ENCODE results near the gene CEP19.
A peak's percentile ranks its signal among the peaks of the same experiment; 100 is the strongest.
"Not testable (repeated sequence)": the region's sequence is repeated elsewhere in the genome, so short reads cannot be mapped to it uniquely, and the experiment has no call there.

The CEP19 gene, protein sequence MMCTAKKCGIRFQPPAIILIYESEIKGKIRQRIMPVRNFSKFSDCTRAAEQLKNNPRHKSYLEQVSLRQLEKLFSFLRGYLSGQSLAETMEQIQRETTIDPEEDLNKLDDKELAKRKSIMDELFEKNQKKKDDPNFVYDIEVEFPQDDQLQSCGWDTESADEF

DNA sequence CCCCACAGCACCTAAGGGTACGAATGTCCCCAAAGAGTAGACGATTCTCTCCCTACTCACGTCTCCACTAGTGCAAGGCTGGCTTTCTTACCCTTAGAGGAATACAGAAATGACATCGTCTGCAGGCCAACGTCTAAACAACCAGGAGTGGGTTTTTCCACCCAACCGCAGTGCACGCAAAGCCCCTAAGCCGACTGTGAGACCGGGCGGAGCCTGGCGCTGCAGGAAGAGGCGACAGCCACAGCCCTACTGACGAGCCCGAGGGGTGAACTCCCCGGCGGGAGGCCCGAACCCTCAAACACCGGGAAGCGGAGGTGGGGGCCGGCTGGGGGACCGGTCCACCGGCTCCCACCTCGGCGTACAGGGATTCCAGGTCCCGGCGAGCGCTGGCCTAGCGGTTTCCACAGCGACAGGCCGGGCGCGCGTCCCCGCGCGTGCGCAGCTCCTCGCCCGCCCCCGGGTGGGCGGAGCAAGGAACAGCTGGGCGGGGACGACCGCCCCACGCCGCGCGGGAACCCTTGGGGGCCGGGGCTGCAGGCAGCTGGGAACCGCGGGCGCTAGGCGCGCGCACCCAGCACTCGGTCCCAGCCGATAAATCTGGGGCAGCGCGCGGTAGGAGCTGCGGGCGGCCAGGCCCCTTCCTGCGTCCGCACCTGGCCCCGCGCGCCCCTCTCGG lies at the start of gene CEP19, which contains the start of gene PIGX:
TSS of gene CEP19 (minus strand) at position 413 of the 676 bp plus-strand sequence. CDS start 3,593 bp downstream, outside the sequence.
TSS of gene PIGX (plus strand) at position 540 of the 676 bp plus-strand sequence.
- peak; percentile 68 for DNase-seq

DNA sequence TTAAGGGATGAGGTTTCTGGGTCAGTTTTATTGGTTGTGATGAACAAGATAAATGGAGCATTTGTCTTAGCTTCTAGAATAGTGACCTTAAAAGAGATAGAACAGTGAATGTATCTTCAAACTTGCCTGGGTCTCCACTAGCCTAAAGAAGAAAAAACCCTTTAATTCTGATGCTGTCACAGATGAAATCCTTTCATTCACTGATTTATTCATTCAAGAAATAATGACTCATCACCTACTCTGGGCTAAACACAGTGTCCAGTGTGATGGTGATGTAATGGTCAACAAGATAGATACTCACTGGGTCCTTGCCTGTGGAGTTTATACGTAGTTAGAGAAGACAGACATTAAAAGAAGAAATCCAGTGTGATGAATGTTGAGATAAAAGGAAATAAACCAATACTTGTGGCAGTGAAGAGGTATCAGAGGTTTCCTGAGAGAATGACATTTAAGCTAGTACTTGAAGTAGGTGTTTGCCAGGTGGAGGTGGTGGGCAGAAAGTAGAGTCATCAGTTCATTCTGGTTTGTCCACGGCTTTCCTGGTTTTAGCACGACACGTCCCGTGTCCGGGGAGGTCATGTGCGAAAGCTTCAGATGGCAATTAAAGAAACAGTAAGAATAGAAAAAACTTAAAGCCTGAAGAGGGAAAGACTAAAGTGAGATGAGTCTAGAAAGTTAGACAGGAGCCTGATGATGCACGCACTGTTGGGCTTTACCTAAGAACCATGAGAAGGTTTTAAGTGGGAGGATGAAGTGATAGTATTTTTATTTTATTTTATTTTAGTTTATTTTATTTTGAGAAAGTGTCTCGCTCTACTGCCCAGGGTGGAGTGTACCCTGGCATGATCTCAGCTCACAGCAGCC lies 46.1 kb upstream of the CEP19 start:
- no peak for DNase-seq

DNA sequence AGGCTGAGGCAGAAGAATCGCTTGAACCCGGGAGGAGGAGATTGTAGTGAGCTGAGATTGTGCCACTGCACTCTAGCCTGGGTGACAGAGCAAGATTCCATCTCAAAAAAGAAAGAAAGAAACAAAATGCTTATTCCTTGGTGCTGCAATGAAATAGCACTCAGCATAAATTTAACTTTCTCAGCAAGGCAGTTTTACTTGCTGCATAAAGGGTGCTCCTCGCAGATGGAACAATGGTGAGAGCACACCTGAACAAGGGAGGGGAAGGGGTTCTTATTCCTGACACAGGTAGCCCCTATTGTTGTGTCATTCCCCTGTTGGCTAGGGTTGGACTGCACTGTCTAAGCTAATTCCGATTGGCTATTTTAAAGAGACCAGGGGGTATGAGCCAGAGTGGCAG lies 44.7 kb upstream of the CEP19 start:
- DNase-seq, result no peak

DNA sequence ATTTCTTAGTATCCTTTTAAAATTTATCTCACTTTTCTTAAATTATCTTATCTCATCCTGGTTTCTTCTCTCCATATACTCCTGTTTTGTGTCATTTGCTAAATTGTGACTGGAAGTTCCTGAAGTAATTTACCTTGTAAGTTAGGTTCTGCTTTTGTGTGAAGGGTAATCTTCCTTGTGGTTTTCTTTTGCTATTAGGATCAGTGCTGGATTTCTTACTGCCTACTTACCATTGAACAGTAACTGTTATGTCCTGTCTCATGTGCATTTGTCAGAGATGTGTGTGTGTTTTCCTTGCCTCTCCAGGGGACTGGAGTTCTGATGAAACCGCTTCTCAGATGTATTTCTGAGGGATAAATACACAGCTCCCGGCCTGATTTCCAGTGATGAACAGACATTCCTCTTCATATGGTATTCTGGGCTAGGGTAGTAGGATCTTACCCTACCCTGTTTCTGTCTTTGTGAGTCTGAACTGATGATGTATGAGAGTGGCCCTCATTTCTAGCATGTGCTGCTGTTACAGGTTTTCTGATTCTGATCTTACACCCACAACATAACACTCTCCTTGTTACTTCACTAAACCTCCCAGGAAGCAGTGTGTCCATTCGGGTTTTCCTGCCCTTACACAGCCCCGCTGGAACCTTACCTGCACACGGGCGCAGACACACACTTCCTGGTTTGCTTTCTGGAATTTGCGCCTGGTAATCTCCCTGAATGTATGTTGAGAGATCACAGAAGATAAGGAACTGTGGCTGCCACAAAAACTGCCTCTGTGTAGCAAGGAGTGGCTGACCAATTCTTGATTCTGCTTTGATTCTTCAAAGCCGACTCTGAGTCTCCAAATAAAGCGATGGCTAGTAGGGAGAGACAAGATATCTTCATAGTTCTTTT lies 42.3 kb upstream of the CEP19 start:
- no peak for DNase-seq

DNA sequence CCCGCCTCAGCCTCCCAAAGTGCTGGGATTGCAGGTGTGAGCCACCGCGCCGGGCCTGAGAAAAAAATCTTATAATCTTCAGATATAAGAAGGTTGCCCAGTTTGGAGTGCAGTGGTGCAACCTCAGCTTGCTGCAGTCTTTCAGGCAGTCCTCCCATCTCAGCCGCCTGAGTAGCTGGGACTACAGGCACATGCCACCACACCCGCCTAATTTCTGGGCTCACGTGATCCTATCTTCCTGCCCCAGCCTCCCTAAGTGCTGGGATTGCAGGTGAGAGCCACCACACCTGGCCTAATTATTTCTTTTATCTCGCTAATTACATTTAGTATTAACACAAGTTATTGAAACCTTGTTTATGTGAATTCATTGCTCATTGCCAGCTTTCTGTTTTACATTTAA lies 41.2 kb upstream of the CEP19 start:
- DNase-seq, result no peak

DNA sequence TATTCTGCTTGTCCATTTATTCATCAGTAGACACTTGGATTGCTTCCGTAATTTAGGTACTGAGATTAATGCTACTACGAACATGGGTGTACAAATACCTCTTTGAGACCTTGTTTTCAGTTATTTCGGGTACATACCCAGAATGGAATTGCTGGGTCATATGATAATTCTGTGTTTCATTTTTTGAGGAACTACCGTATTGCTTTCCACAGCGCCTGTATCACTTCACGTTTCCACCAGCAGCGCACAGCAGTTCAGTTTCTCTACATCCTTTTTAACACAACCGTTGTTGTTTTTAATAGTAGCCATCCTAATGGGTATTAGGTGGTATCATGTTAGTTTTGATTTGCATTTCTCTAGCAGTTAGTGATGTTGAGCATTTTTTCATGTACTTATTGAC lies 37.1 kb upstream of the CEP19 start:
- DNase-seq, result no peak

DNA sequence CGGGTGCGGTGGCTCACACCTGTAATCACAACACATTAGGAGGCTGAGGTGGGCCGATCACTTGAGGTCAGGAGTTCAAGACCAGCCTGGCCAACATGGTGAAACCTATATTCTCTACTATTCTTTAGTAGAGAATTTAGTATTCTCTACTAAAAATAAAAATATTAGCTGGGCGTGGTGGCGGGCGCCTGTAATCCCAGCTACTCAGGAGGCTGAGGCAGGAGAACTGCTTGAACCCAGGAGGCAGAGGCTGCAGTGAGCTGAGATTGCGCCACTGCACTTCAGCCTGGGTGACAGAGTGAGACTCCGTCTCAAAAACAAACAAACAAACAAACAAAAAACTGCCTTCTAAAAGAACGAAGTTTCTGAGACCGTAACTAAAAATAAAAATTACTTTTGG lies 31.5 kb upstream of the CEP19 start:
- not testable (repeated sequence) for DNase-seq

DNA sequence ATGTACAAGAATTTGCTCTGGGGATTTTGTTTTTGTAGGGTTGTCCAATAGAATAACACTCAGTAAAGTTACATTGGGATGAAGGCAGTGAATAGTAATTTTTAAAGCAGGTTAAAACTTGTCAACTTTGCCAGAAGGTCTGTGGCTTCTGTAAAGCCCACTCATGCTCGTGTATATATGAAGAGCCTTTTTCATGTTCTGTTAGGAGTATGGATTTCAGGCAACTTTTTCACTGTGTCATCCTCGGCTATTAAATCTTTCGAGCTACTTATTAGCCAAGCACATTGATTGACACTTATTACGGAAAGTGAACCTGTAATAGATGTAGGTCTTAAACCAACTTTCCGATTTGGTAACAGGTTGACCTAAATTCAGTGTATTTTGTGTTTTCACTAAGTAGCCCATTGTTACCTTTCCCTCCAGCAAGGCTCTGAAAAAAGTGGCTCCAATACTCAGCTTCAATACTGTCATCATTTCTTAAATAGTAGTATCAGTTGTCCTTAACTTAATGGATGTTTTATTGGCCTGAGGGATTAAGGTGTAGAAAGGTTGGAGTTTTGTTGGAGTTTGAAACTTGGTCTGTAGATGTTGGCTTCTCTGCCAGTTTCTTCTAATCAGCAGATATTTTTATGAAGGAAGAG lies 29.3 kb upstream of the CEP19 start:
- DNase-seq, result no peak

DNA sequence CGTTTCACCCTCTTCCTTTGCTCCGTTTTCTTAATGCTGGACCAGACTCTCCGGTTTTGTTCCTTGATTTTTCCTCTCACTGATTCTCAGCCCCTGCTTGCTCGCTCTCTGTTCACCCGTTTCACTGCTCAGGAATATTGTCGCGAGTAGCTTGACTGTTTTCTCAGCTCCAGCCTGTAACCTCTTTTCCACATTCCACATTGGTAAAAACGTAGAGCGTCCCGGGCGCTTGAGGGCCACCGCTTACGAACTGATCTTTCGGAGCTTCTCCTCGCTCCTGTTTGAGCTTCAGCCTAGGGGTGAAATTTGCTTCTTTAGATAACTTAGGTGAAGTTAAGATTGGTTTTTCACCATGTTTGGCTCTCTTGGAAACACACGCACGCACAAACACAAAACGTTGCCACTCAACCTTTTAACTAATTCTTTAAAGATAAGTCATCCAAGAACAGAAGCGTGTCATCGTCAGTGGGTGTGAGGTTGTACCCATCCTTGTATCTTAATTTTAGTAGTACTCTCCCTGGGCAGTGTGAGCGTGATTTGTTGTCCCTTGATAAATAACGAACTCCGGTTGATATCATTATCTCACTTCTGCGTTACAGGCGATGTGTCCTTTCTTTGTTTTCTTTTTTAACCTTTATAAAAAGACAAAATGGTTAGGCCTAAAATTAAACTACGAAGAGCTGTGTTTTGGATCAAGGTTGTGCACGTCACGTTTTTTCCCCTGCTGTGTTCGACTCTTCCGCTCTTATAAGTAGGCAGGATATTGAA lies 28.6 kb upstream of the CEP19 start:
- no peak for DNase-seq

DNA sequence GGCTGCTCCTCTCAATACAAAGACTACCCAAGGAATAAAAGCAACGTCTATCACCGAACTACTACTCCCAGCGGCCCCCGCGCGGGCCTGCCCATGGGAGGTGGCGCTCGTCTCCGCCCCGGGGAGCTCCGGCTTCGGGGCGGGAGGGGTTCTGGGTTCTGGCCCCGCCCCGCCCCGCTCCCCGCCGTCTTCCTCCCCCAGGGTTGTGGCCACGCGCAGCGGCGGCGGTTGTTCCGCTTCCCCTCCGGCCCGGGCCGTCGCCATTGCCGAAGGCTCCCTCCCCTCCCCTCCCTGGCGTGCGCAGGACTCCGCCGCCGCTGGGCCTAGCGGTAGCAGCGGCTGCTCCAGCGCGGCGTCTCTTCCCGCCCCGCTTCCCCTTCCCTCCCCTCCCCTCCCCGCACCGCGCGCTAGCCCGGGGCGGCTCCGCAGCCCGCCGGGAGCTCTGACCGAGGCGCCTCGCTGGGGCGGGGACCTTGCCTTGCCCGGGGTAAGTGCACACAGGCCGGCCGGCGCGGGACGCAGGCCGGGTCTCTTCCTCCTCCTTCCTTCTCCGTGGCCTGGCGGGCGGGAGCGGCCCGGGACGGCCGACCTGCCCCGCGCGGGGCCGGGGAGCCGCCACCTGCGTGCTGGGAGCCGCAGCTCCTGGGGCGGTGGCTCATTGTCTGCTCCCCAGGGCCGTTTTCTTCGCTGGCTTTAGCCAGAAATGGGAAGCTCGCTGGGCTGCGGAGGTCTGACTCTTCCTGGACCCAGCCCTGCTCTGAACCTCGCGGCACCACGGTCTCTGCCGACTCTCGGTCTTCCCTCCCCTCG lies 27.8 kb upstream of the CEP19 start, which contains the start of gene PAK2:
TSS of gene PAK2 (plus strand) at position 187 of the 810 bp plus-strand sequence. CDS start 42,790 bp downstream, outside the sequence.
- peak; percentile 81 for DNase-seq

DNA sequence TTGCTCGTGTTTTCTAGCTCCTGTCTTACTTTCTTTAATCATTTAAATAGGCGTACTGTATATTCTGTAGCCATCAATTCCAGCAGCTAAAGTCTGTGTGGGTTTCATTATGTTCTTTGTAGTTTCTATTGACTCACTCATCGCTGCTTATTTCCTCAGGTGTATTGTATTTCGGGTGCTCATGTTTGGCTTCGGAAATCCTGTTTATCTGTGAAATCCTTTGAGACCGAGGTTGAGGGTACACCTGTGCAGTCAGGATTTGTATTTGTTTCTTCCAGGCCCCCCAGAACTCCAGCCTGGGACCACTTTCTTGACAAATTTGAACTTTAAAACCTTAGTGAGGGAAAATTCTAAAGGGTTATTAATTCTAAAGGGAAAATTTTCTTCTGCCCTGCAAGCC lies 25.6 kb upstream of the CEP19 start:
- no peak for DNase-seq

DNA sequence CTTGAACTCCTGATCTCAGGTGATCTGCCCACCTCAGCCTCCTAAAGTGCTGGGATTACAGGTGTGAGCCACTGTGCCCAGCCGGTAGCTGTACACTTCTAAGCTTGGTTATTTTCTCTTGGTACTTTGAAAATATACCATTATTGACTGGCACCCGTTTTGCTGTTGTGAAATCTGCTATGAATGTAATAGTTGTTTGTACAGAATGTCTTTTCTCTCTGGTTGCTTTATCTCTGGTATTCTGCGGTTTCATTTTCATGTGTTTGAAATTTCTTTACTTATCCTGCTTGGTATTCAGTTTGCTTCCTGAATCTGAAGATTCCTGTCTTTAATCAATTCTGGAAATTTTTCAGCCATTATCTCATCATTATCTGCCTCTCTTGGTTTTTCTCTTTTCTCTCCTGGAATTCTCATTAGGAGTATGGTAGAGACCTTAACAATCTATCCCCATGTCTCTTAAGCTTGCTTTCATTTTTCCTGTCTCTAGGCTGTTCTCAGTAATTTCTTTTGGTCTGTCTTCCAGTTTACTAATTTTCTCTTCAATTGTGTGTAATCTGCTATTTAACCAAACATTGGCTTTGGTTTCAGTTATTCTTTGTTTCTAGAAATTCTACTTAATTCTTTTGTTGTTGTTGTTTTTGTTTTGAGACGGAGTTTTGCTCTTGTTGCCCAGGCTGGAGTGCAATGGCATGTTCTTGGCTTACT lies 24.8 kb upstream of the CEP19 start:
- DNase-seq, result no peak

DNA sequence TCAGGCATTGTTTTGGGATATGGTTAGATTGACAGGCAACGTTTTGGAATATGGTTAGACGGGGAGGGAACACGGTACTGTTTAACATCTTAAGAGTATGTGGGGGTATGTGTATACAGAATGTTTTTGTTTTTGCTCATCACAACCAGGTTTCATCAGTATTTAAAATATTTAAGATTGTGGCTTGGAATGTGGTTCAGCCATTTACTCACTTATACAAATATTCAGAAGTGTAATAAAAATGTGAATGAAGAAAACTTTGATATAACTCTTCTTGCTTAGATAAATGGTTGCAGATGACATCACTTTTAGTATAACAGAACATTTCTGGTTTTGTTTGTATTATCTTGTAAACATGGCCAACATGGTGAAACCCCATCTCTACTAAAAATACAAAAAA lies 23.7 kb upstream of the CEP19 start:
- DNase-seq, result no peak

DNA sequence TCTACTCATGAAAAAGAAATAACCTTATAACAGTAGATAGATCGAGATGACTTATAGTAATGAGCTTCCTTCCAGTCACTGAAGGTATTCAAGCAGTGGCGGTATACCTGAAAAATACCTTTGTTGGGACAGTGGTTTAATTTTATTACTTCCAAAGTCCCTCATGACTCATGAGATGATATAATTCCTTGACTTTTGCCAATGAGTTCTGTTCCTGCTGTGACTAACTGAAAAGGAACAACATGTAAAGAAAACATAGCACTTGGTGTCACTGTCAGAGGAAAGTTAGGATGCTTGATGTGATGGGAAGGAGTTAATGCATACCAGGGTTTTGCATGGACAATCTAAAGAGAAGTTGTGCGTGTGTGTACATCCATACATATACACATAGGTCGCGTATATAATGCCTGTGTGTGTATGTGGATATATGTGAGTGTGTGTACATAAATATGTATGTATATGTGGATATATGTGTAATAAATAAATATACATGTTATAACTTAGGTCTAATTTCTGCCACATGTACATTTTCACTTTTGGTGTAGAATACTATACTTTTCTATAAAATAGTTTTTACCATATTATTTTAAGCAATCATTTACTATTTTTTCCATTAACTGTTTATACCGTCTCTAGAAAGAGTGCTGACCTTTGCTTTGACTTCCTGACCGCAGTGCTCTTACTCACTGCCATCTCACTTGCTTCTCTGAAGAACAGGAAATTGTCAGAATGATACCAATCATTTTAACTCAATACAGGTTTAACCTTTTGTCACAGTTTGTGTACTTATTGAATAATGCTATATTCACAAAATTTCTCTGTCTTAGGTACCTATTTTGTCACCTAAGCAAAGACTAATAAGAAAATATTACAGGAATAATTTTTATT lies 15.0 kb upstream of the CEP19 start:
- DNase-seq, result no peak

DNA sequence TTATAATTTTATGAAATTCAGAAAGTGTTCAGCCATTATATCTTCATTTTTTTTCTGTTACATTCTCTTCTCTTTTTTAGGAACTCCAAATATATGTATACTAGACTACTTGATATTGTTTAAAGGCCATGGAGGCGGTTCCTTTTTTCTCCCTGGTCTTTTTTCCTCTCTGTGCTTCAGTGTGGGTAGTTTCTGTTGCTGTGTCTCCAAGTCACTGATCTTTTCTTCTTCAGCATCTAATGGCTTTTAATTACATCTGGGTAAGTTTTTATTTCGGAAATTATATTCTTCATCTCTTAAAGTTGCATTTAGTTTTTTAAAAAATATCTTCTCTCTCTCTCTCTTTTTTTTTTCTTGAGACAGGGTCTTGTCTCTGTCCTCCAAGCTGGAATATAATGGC lies 9.0 kb upstream of the CEP19 start:
- DNase-seq, result no peak

DNA sequence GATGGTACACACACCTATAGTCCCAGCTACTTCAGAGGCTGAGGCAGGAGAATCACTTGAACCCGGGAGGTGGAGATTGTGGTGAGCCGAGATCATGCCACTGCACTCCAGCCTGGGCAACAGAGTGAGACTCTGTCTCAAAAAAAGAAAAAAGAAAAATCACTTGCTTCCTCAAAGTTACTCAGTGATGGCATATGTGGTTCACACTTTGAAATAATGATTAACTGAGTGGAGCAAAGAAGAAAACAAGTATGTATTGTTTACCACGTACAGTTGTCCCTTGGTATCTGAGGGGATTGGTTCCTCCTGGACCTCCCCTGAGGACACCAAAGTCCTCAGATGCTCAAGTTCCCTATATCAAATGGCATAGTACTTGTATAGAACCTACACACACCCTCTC lies 5.1 kb upstream of the CEP19 start:
- DNase-seq, result not testable (repeated sequence)

DNA sequence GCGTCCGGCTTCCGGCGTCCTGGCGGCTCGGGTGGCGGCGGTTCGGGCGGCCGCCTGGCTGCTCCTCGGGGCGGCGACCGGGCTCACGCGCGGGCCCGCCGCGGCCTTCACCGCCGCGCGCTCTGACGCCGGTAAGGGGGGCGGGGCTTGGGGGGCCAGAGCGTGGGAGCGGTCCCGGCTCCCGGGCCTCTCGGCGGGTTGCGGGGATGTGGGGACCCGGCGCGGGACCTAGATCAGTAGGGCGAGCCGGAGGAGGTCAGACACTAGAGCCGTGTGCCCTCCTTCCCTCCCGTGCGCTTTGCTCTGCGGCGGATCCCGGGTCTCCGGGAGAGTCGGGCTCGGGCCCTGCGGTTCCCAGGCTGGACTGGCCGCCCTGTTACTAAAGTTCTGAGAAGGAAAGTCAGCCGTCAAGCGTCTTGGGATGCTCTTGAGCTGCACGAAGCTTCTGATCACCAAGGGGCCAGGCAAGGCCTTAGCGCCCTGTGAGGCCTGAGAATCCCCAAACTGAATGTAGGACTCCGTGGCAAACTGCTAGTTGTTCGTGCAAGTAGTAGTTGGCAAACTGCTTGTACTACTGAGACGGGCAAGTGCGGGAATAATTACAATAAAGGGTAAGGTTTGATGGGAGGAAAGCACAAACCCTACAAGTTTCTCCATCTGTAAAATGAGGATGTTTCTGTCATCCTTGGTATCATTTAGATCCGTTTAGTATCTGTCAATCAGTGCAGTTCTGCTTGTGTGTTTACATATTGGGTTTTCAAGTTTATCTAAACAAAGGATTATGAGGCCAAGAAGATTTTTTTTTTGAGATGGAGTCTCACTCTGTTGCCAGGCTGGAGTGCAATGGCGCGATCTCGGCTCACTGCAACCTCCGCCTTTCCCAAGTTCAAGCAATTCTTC lies 714 bp upstream of the CEP19 start:
- DNase-seq, result no peak

DNA sequence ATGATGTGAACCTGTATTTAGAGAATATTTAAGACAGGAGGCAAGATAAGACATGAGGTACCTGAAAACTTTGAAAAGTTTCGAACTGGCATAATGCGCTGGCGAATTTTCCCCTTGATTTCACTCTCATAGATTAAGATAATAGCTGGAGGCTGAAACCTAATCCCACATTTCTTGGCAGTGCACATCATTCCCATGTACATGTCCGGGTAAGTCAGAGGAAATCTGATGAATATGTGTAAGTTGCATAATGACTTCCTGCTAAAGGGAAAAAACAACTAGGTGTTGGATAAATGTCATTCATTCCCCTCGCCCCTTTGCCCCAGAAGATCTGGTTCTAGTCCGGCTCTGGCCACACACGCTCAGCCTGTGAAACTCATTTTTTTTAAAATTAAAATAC lies 3.6 kb downstream of the CEP19 start:
- DNase-seq, result no peak
